K562 (cell line): ENCODE data around the gene CEBPB. TPM values are rescaled to one million over a fixed set of nuclear protein-coding genes. Genes with fewer than 3 reads are reported as not detected.
A peak's percentile ranks its signal among the peaks of the same experiment; 100 is the strongest.

Experiments
- BCOR ChIP-seq: fragments of 450-650 bp; IDR thresholded peaks from 2 replicates; pipeline ENCODE4 v1.6.1; 2016
- CSDE1 ChIP-seq, 2 experiments: fragments of 450-650 bp; IDR thresholded peaks; 2 replicates each; pipeline ENCODE4 v1.6.1; 2016; ENCODE audit warnings: mild to moderate bottlenecking in 1 of 2
- GTF2E2 ChIP-seq: fragments of 200-800 bp; sonication (Bioruptor generic); IDR thresholded peaks from 2 replicates; pipeline ENCODE4 v1.6.1; 2016; ENCODE audit warnings: missing genetic modification characterization, missing compliant biosample characterization
- HBP1 ChIP-seq: fragments of 450-650 bp; formaldehyde crosslinking; IDR thresholded peaks from 2 replicates; pipeline ENCODE4 v1.4.0; 2022; ENCODE audit warnings: missing genetic modification characterization
- HDAC1 ChIP-seq, 2 experiments: fragments of 450-650 bp; IDR thresholded peaks; 2 replicates each; pipeline ENCODE4 v1.6.1; 2016 to 2017; ENCODE audit warnings: inconsistent platforms in 1 of 2, mild to moderate bottlenecking in 1 of 2, moderate library complexity in 1 of 2
- HMG20B ChIP-seq: fragments of 250-450 bp; sonication (Bioruptor Pico); IDR thresholded peaks from 2 replicates; pipeline ENCODE4 v1.5.0; 2021; ENCODE audit warnings: mild to moderate bottlenecking
- HOMEZ ChIP-seq: fragments of 250-450 bp; sonication (Bioruptor Pico); IDR thresholded peaks from 2 replicates; pipeline ENCODE4 v1.4.0; 2020; ENCODE audit warnings: mild to moderate bottlenecking, moderate library complexity
- KDM1A ChIP-seq, 2 experiments: fragments of 450-650 bp; IDR thresholded peaks; 2 replicates each; pipeline ENCODE4 v1.6.1; 2016; ENCODE audit warnings: mild to moderate bottlenecking in 2 of 2
- MIER1 ChIP-seq: fragments of 450-650 bp; IDR thresholded peaks from 2 replicates; pipeline ENCODE4 v1.6.1; 2016; ENCODE audit warnings: antibody characterized with exemption, mild to moderate bottlenecking, low read depth
- NCOA4 ChIP-seq: fragments of 450-650 bp; IDR thresholded peaks from 2 replicates; pipeline ENCODE4 v1.6.1; 2018; ENCODE audit warnings: mild to moderate bottlenecking; ENCODE audit not compliant: partially characterized antibody
- PHF21A ChIP-seq: fragments of 450-650 bp; IDR thresholded peaks from 2 replicates; pipeline ENCODE4 v1.6.1; 2017; ENCODE audit warnings: low read depth, borderline replicate concordance
- POLR2G ChIP-seq: fragments of 200-400 bp; formaldehyde crosslinking; IDR thresholded peaks from 2 replicates; pipeline ENCODE4 v1.6.1; 2017; ENCODE audit warnings: low read depth, mild to moderate bottlenecking, antibody characterized with exemption, low read length, moderate library complexity
- SMARCA5 ChIP-seq: fragments of 450-650 bp; IDR thresholded peaks from 2 replicates; pipeline ENCODE4 v1.6.1; 2016
- TCFL5 ChIP-seq: fragments of 250-450 bp; sonication (Bioruptor Pico); conservative IDR thresholded peaks from 2 replicates; pipeline ENCODE4 v1.6.1; 2021; ENCODE audit warnings: mild to moderate bottlenecking, moderate library complexity, matching md5 sums
- TEAD4 ChIP-seq, 2 experiments: sonication (generic) in 1 of 2; formaldehyde crosslinking in 1 of 2; IDR thresholded peaks; 2 replicates each; pipeline versions ENCODE4 v1.6.1 to v1.8.0; 2012 to 2022; ENCODE audit warnings: borderline replicate concordance in 1 of 2, inconsistent platforms in 1 of 2, low read length in 1 of 2, mild to moderate bottlenecking in 1 of 2, missing genetic modification reagents in 1 of 2
- XRCC4 ChIP-seq: IDR thresholded peaks from one replicate; pipeline ENCODE4 v1.6.1; 2011; ENCODE audit not compliant: insufficient read depth, insufficient read length; ENCODE audit errors: extremely low read depth
- ZBTB17 ChIP-seq: fragments of 450-650 bp; formaldehyde crosslinking; IDR thresholded peaks from 2 replicates; pipeline ENCODE4 v1.4.0; 2020; ENCODE audit warnings: mild to moderate bottlenecking
- ZEB2 ChIP-seq: fragments of 450-650 bp; IDR thresholded peaks from 2 replicates; pipeline ENCODE4 v1.6.1; 2016
- ZFPM2 ChIP-seq: fragments of 250-450 bp; sonication (Bioruptor Pico); IDR thresholded peaks from 2 replicates; pipeline ENCODE4 v1.5.1; 2022; ENCODE audit warnings: mild to moderate bottlenecking
- ZKSCAN1 ChIP-seq: fragments of 150-350 bp; IDR thresholded peaks from 2 replicates; pipeline ENCODE4 v1.6.1; 2016; ENCODE audit warnings: low read depth, low read length
- ZNF24 ChIP-seq: fragments of 450-650 bp; IDR thresholded peaks from 2 replicates; pipeline ENCODE4 v1.6.1; 2016
- ZNF41 ChIP-seq: fragments of 250-450 bp; sonication (Bioruptor Pico); conservative IDR thresholded peaks from 2 replicates; pipeline ENCODE4 v1.4.0; 2020; ENCODE audit warnings: mild to moderate bottlenecking
- polyA plus RNA-seq, 8 experiments: library from polyadenylated mRNA; depleted of rRNA in 4 of 8; stranded (reverse) in 5 of 8; unstranded in 3 of 8; fragments of >200 nt; fragmentation: Nextera tagmentation in 2 of 8; fragmentation: Illumina TruSeq in 1 of 8; extraction: Ambion mirVana in 2 of 8; extraction: Trizol in 1 of 8; gene quantifications; 2 replicates each; pipeline versions ENCODE4 v1.2.1 to v1.2.3, GENCODE V29; 2011 to 2014; ENCODE audit warnings: inconsistent platforms in 1 of 8, missing spikeins in 1 of 8
- total RNA-seq, 7 experiments: library from RNA; depleted of rRNA in 6 of 7; stranded (reverse); fragments of >200 nt in 6 of 7; fragmentation: Illumina TruSeq in 2 of 7; extraction: Trizol in 2 of 7; gene quantifications; 2 replicates each; pipeline versions ENCODE4 v1.2.1 to v1.2.3, GENCODE V29; 2011 to 2021; ENCODE audit warnings: low replicate concordance in 1 of 7
- TF ChIP-seq, protein P1 (sequence below): sonication (generic); formaldehyde crosslinking; IDR thresholded peaks from 2 replicates; pipeline ENCODE4 v1.8.0; 2023; ENCODE audit warnings: missing genetic modification reagents, mild to moderate bottlenecking, borderline replicate concordance

Gene CEBPB
- total and polyA plus RNA-seq, 9 of the 15 experiments (the other 6 are each of a cell fraction or from before 2014, with no cell fraction given) = 1.2 to 72.6 (median 7.8) TPM

- TF ChIP-seq, protein P1, sequence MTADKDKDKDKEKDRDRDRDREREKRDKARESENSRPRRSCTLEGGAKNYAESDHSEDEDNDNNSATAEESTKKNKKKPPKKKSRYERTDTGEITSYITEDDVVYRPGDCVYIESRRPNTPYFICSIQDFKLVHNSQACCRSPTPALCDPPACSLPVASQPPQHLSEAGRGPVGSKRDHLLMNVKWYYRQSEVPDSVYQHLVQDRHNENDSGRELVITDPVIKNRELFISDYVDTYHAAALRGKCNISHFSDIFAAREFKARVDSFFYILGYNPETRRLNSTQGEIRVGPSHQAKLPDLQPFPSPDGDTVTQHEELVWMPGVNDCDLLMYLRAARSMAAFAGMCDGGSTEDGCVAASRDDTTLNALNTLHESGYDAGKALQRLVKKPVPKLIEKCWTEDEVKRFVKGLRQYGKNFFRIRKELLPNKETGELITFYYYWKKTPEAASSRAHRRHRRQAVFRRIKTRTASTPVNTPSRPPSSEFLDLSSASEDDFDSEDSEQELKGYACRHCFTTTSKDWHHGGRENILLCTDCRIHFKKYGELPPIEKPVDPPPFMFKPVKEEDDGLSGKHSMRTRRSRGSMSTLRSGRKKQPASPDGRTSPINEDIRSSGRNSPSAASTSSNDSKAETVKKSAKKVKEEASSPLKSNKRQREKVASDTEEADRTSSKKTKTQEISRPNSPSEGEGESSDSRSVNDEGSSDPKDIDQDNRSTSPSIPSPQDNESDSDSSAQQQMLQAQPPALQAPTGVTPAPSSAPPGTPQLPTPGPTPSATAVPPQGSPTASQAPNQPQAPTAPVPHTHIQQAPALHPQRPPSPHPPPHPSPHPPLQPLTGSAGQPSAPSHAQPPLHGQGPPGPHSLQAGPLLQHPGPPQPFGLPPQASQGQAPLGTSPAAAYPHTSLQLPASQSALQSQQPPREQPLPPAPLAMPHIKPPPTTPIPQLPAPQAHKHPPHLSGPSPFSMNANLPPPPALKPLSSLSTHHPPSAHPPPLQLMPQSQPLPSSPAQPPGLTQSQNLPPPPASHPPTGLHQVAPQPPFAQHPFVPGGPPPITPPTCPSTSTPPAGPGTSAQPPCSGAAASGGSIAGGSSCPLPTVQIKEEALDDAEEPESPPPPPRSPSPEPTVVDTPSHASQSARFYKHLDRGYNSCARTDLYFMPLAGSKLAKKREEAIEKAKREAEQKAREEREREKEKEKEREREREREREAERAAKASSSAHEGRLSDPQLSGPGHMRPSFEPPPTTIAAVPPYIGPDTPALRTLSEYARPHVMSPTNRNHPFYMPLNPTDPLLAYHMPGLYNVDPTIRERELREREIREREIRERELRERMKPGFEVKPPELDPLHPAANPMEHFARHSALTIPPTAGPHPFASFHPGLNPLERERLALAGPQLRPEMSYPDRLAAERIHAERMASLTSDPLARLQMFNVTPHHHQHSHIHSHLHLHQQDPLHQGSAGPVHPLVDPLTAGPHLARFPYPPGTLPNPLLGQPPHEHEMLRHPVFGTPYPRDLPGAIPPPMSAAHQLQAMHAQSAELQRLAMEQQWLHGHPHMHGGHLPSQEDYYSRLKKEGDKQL (CRISPR knock-in tag) = no peak
- TF ChIP-seq BCOR (peak; percentile 71), HBP1 (CRISPR knock-in tag) (no peak), PHF21A (no peak), ZBTB17 (no peak), GTF2E2 (no peak), ZNF24 (peak; percentile 93), CSDE1 (IDR thresholded peaks at IDR 0.05) (no peak), HMG20B (CRISPR knock-in tag) (no peak), HDAC1 (IDR thresholded peaks at IDR 0.05) (no peak), ZKSCAN1 (peak; percentile 84), ZEB2 (no peak), XRCC4 (no peak), ZNF41 (CRISPR knock-in tag) (no peak), TEAD4 (IDR thresholded peaks at IDR 0.05; ENCODE audit: low read length) (no peak), TEAD4 (CRISPR knock-in tag; IDR thresholded peaks at IDR 0.05; ENCODE audit: borderline replicate concordance) (no peak), POLR2G (no peak), HOMEZ (CRISPR knock-in tag) (no peak), KDM1A (IDR thresholded peaks at IDR 0.05) (peak; percentile 13 to 27; a peak in 1 of 4 replicates), SMARCA5 (peak; percentile 80; the same call in 1 of the 2 replicates), MIER1 (no peak), NCOA4 (no peak), TCFL5 (no peak), ZFPM2 (CRISPR knock-in tag) (no peak)
Measured at GRCh38 chr20:50232651-50233324, 42.2 kb downstream of the CEBPB start (continued).
